HG03575 (cell line): ENCODE data around the gene NPDC1.

Source experiments
- ATAC-seq: cut with Tn5 transposase; IDR thresholded peaks from one replicate; pipeline ENCODE4 v1.9.1; 2021; ENCODE audit not compliant: unreplicated experiment, insufficient number of reproducible peaks, low FRiP score; ENCODE audit errors: extremely low read depth

NPDC1 gene, protein sequence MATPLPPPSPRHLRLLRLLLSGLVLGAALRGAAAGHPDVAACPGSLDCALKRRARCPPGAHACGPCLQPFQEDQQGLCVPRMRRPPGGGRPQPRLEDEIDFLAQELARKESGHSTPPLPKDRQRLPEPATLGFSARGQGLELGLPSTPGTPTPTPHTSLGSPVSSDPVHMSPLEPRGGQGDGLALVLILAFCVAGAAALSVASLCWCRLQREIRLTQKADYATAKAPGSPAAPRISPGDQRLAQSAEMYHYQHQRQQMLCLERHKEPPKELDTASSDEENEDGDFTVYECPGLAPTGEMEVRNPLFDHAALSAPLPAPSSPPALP

DNA sequence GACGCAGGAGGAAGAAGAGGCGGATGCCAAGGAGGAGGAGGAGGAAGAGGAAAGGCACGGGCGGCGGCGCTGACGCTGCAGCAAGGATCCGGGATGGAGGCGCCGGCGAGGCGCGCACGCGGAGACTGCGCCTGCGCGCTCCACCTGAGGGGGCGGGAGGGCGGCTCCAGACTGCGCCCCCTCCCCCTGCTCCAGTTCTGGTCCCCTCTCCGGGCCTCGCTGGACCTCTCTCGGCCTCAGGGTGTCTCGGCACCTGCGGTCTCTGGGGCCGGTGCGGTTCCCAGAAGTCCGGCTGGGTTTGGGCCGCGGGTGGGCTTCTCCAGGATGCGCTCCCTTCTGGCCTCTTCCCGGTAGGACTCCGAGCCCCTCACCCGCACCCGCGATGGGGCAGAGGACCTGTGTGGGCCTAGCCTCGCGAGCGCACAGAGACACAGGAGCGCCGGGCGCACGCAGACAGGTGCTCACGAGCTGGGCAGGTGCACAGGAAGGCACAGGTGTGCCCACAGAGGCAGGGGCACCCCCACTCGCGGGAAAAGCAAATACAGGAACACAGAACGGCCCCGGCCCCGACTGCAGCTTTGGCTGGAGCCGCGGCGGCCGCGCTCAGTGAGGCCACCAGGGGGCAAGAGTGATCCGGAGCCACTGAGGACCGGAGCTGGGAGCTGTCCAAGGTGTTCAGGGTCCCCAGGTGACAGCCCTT lies at the start of gene NPDC1:
Gene NPDC1 (minus strand): TSS at position 90 of the 700 bp plus-strand sequence. CDS start 188 bp downstream, outside the sequence.
- ATAC-seq: no peak

DNA sequence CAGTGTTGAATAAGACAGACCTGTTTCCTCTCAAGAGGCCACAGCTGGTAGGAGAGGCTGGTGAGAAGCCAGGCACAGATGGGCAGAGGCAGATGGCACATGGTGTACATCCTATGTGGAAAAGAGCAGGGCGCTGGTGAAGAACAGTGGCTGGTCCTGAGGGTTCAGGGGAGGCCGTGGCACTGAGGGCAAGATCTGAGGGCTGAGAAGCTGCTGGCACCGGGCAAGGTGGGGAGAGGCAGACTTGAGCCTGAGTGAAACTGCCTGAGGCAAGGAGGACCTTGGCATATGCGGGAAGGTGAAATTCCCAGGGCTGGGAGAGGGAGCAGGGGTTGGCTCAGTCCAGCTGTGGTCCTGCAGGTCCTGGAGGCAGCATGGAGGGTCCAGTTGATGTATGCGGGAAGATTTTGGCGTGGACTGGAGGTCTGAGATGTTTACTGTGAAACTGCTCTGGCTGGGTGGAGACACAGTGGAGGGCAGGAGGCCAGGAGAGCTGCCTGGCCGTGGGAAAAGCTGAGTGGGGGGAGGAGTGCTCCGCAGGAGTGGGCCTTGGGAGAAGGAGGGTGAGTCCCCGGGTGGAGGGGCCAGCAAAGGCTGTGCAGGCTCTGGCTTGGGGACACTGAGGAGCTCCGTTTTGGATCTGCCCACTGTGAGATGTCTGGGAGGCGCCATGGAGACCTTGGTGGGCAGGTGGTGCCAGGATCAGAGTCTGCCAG lies 43.4 kb upstream of the NPDC1 start:
- ATAC-seq: no peak

DNA sequence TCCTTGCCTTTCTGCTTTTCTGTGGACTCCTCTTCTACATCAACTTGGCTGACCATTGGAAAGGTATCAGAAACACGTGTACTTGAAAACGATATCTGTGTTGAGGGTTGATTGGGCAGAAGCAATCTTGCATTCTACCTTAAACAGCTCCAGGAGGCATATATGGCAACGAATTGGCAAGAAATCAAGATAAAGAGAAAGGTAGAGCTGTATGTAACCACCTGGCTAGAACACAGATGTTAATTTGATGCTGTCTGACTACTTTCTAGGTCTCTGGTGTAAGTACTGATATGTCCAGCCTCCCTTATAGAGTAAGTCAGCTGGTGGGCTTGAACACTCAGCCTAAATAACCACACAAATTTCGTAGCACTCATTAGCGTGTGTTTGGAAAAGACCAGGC lies 42.1 kb upstream of the NPDC1 start:
- no peak for ATAC-seq

DNA sequence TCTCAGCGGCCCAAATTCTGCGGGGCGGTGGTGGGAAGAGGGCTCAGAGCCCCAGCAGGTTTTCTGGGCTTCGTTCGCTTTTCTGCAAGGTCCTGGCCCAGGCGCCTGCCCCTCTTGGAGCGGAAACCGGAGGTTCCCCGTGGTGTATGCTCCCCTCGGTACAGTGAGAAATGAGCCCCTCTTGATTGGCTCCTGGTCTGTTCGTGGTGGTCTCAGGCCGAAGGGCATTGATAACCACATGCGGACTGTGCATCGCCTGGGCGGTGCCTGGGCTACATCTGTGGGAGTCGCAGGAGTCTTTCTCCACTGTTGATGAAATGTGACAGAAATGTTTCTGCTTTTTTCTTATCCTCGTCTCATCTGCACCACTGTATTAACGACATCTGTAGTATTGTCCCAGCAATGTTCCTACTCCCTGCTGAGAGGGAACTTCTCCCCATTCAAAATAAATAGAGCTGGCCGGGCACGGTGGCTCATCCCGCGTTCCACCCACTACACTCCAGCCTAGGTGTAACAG lies 41.5 kb upstream of the NPDC1 start:
- ATAC-seq: no peak

DNA sequence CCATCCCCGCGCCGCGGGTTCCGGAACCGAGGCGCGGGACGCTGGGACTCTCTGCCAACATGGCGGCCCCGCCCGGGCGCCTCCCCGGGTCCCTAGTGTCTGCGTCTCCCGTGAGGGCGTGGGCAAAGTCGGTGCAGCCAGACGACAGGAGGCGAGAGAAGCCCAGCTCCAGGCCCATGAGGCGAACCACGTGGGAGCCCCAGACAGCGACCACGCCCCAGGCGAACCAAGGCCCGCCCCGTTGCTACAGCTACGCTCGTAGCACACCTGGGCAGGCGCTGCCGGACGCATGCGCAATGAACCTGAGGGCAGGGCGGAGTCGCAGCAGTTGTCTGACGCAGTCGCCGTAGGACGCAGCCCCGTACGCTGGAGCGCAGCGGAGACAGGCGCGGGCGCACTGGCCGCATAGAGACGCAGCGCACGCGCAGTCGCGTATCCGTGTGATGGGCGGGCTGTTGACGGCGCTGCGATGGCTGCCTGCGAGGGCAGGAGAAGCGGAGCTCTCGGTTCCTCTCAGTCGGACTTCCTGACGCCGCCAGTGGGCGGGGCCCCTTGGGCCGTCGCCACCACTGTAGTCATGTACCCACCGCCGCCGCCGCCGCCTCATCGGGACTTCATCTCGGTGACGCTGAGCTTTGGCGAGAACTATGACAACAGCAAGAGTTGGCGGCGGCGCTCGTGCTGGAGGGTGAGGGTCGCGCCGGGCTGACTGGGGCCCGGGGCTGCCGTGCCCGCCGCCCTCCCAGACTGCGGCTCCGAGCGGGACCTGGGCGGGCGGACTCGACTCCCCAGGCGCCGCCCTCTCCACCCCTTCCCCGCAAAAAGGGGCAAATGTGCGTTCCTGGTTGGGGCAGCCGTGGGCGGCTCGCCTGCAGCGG lies 40.8 kb upstream of the NPDC1 start, which contains the start of gene MAN1B1:
Gene MAN1B1 (plus strand): TSS at position 455 of the 878 bp plus-strand sequence. CDS start 15 bp downstream, at position 470.
- ATAC-seq: peak; percentile 42

DNA sequence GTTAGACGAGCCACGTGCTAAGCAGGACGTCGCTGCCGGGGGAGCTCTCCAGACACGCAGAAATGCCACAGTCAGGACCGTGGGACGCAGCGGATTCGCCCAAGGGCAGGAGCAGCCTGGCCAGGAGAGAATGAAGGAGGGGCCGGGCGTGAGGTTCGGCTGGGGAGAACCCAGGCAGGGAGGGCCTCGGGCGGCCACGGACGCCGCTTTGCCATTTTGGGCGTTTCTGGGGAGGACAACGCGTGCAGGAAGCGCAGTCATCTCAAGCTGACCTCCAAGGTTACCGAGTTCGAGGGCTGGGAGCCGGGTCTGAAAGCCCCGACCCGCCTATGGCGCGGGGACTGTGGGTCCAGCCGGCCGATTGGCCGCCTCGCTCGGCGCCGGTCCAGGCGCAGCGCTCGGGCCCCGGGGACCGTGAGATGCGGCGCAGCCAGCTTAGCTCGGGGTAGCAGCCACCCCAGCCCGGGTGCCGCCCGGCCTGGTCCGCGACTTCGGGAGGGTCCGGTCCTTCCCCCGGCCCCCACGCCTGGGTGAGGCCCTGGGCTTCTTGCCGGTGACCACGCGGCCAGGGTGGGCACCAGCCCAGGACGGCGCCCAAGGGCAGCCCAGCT lies 40.0 kb upstream of the NPDC1 start:
- ATAC-seq: no peak

DNA sequence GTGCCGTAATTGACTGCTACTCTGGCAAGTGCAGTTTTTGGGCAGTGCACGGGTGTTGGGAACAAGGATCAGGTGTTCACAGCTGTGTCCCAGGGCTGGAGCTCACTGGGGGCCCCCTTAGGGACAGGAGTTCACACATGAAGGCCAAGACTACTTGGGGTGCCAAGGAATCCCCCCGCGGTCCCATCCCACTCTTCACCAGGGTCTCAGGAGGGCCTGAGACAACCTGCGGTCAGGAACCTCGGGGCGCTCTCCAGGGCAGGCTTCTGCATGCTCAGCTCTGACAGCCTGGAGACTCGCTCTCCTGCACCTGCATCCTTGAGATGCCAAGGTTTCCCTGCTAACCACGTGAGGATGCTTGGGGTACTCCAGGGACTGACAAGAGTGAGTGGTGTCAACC lies 38.5 kb upstream of the NPDC1 start:
- ATAC-seq: no peak

DNA sequence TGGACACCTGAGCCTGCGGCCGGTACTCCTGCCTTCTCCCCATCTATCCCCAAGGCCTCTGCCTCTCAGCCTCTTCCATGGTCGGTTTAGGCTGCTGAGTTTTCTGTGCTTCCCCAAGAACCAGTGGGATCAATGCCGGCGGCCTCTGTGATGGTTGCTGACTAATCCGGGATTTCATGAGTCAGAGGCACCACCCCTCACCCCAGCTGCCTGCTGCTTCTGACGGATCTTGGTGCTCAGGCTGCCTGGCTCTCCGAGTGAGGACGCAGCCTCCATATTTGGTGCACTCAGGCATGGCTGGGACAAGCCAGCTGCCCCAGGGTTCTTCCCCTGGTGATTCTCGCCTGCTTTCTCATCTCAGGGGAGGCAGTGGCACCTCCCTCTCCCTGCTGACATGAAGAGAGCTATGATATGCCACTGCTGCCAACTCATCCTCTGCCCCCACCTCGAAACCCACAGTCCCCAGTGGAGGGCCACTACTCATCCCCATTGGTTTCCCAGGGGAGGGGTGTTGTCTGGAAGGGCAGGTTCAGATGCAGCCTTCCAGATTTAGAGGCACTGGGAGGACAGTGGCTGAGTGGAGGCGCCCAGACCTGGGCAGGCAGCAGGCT lies 37.5 kb upstream of the NPDC1 start:
- no peak for ATAC-seq

DNA sequence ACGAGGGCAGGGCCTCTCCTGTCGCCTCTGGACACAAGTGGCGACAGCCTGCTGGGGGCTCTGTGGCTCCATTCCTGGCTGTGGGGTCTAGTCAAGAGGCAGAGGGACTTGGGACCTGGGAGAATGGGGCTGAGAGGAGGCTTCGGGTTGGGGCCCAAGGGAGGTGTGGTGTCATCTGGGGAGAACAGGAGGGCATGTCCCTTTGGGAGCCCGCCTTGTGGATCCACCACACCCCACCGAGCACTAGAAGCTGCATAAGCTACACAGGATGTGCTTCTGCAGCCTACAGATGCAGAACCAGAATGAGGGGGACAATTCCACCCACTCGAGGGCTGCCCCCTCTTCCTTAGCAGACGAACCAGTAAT lies 36.9 kb upstream of the NPDC1 start:
- ATAC-seq: no peak

DNA sequence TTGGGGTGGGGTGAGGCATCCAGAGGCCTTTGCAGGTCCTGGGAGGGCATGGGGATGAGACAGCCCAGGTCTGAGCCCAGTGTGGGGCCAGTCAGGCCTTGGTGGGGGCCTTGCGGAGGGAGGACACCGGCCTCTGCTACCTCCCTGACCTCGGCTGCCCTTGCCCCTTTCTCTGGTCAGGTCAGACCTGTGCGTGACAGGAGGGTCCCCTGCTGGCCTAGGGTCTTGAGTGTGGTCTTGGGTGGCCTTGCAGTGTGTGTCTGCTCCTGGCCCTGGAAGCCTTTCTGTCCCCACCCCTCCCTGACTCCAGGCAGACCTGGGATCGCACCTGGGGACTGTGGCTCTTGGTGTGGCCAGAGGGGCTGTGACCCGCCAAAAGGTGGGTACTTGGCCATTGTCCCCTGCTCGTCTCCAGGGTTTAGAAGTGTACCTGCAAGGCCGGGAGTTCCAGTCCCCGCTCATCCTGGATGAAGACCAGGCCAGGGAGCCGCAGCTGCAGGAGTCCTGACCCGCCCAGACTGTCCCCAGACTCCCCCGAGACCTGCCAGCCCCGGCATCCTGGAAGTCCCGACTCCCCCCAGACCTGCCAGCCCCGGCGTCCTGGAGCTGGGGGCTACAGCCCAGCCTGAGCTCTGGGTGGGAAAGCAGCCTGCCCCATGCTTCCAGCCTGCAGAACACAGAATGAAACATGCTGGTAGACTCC lies 36.4 kb upstream of the NPDC1 start:
- ATAC-seq: no peak

DNA sequence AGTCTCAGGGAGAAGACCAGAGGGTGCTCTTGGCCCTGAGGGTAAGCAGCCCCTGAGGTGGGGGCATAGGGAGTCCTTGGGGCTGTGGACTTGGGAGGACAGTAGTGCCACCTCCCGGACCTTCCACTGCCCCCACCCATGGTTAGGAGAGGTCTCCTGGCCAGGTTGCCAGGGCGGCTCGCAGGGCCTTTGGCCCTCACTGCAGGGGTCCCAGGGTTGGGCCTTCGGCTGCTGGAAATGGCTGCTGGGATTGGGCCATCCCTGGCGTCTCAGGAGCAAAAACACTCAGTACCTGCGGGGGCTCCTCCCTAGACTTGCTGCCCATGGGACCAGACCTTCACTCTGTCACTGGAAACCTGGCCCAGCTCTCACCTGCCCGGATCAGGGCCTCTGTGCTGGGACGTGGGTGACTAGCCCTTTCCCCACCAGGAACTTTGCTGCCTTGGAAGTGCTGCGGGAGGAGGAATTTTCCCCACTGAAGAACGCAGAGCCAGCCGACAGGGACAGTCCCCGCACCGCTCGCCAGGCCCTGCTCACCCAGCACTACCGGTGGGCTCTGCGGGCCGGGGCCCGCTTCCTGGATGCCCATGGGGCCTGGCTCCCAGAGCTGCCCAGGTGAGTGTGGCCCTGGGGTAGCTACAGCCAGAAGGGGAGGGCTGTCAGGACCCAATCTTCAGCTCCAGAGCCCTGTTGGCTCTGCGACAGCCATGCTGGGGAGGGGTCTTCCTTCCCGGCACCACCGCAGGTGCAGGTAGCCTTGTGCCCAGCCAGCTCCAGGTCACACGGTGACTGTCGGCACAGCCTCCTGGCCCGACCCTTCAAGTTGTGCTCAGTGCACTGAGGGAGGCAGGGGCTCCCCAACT lies 34.5 kb upstream of the NPDC1 start:
- ATAC-seq: no peak

DNA sequence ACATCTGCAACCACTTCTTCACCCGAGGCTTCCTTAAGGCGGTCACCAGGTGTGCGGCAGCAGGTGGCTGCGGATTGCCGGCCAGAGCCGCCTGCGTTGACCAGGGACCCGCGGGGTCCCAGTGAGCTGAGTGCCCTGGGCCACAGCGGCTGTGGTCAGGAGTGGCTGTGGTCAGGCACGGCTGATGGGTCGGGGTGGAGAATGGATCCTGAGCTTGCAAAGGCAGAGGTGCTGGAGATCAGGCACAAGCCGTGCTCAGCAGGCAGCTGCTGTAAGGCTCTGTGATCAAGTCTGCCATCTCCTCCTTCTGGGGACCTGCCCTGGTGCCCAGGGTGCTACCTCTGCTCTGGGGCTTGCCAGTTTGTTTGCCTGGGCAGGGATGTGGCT lies 33.4 kb upstream of the NPDC1 start:
- ATAC-seq: no peak

DNA sequence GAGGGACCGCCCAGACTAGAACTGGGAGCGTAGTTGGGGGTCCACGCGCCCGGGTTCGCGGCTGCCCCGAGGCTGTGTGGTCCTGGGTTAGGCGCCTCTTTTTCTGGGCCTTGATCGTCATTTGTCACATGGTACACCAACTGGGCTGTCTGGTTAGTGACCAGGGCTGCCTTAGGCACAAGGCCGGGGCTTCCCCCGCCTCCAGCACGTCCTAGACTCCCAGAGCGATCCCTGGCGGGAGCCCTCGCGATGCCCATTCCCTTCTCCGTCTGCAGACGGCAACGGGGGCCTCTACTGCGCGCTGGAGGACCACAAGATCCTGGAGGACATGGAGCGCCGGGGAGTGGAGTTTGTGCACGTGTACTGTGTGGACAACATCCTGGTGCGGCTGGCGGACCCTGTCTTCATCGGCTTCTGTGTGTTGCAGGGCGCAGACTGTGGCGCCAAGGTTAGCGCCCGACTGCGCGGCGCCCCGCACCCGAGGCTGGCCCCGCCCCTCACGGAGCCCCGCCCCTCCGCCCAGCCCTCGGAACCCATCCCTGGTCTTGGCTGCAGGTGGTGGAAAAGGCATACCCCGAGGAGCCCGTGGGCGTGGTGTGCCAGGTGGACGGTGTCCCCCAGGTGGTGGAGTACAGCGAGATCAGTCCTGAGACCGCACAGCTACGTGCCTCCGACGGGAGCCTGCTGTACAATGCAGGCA lies 32.9 kb upstream of the NPDC1 start:
- no peak for ATAC-seq

DNA sequence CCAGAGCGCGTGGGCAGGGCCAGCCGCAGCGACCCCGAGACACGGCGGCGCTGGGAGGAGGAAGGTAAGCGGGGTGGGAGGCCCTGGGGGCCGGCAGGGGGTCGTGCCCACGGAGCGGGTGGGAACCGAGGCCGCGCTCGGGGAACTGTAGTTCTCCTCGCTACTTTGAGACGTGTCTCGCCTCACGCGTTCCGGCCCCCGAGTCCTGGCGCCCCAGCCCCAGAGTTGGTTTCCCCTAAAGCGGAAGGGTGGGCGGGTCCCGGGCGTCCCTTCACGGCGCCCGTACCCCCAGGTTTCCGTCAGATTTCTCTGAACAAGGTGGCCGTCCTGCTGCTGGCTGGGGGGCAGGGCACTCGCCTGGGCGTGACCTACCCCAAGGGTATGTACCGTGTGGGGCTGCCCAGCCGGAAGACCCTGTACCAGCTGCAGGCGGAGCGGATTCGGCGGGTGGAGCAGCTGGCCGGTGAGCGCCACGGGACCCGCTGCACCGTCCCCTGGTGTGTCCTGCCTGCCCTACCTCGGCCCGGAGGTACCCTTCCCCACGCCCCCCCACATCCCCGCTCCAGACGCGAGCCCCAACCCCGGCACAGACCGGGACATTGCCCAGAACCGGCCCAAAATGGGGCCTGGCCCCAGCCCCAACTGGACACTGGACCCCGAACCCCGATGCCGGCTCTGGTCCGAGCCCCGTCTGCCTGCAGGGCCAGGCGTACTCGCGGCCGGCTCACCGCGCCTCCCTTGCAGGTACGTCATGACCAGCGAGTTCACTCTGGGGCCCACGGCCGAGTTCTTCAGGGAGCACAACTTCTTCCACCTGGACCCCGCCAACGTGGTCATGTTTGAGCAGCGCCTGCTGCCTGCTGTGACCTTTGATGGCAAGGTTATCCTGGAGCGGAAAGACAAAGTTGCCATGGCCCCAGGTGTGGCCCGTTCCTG lies 32.0 kb upstream of the NPDC1 start:
- no peak for ATAC-seq
